ENCODE measurements around the gene GALNT8. TPM values are rescaled to one million over a fixed set of nuclear protein-coding genes. Genes with fewer than 3 reads are reported as not detected.
"Not testable (repeated sequence)": the region's sequence is repeated elsewhere in the genome, so short reads cannot be mapped to it uniquely, and the experiment has no call there.

Gene GALNT8
- total RNA-seq, 4 donors from 2014 or later = 0.98 to 2.7 (median 1.5) TPM

DNA sequence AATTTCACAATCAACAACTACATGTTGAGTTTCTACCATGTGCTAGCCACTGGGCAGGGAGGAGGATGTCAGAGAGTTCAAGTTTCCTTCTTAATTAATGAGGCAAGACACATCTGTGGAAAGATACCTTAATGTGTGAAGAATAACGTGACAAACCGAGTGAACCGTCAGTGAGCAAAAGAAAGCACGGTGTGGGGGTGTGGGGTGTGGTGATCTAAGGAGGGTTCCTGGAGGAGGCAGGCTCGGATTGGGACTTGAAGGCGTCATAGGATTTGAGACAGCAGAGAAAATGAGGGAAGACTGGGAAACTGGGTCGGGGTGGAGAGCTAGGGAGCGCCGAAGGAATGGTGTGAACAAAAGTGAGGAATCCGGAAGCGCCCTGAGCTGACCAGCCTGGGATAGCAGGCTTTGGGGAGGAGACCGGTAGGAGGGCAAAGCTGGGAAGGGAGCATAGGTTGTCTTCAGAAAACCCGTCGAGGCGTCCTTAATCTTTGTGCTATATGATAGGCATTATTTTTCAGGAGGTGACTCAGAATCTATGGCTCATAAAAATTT, 22.3 kb downstream of the GALNT8 start:
- Histone ChIP-seq H3K9me3 (no peaks in the 10 kb centered on the region), H3K4me1 (peaks cover 0 to 6% (median 0%) of the 10 kb centered on the region in 4 donors), H3K36me3 (no peaks in the 10 kb centered on the region), H3K27me3 (no peaks in the 10 kb centered on the region), H3K4me3 (no peak overlapping the region), H3K27ac (replicated peaks in 1 of 4) (no peak overlapping the region)
- DNase-seq (ENCODE audit: extremely low spot score) = no peak
- 80% methylated on average over 15 of the region's 15 CpGs for WGBS
- intact Hi-C loops (cut with DNase I) = no loop called here
- TF ChIP-seq POLR2A (IDR thresholded peaks at IDR 0.05; ENCODE audit: low read depth) (no peak), EP300 (IDR thresholded peaks at IDR 0.05) (no peak), POLR2AphosphoS5 (IDR thresholded peaks at IDR 0.05) (no peak)
- TF ChIP-seq, protein P1, sequence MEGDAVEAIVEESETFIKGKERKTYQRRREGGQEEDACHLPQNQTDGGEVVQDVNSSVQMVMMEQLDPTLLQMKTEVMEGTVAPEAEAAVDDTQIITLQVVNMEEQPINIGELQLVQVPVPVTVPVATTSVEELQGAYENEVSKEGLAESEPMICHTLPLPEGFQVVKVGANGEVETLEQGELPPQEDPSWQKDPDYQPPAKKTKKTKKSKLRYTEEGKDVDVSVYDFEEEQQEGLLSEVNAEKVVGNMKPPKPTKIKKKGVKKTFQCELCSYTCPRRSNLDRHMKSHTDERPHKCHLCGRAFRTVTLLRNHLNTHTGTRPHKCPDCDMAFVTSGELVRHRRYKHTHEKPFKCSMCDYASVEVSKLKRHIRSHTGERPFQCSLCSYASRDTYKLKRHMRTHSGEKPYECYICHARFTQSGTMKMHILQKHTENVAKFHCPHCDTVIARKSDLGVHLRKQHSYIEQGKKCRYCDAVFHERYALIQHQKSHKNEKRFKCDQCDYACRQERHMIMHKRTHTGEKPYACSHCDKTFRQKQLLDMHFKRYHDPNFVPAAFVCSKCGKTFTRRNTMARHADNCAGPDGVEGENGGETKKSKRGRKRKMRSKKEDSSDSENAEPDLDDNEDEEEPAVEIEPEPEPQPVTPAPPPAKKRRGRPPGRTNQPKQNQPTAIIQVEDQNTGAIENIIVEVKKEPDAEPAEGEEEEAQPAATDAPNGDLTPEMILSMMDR (IDR thresholded peaks at IDR 0.05) = no peak

GRCh38 chr12:4743046-4743445, 22.8 kb downstream of the GALNT8 start:
- Histone ChIP-seq H3K36me3 (no peaks in the 10 kb centered on the region), H3K27ac (replicated peaks in 1 of 4) (no peak overlapping the region), H3K9me3 (no peaks in the 10 kb centered on the region), H3K4me3 (no peak overlapping the region), H3K4me1 (peaks cover 0 to 6% (median 0%) of the 10 kb centered on the region in 4 donors), H3K27me3 (no peaks in the 10 kb centered on the region)
- TF ChIP-seq EP300 (IDR thresholded peaks at IDR 0.05) (no peak), POLR2AphosphoS5 (IDR thresholded peaks at IDR 0.05) (no peak), POLR2A (IDR thresholded peaks at IDR 0.05; ENCODE audit: low read depth) (no peak)
- TF ChIP-seq, protein P1 (IDR thresholded peaks at IDR 0.05) = no peak
- DNase-seq (ENCODE audit: extremely low spot score) = no peak
- 95% methylated on average over 4 of the region's 4 CpGs for WGBS
- intact Hi-C loops (cut with DNase I) = no loop called here

DNA sequence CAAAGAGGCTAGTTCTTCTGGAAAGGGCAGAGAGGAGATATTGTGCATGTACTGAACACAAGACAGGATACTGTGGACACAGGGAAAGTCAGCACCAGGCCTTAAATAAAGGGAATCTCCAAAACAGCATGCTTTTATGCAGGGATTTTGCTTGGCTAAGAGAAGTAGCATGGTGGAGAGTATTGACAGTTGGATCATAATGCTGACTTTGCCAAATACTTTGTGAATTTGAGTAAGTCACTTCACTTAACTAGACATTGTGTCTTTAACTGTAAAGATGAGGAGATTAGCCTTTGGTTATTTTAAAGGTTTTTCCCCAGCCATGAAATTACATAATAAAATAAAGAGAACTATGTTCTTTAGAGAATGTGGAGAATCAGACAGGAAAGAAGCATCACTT, 24.5 kb downstream of the GALNT8 start:
- Histone ChIP-seq H3K9me3 (peaks cover 0 to 8% (median 0%) of the 10 kb centered on the region in 4 donors), H3K27me3 (no peaks in the 10 kb centered on the region), H3K27ac (replicated peaks in 1 of 4) (no peak overlapping the region), H3K4me3 (no peak overlapping the region), H3K4me1 (peaks cover 0 to 6% (median 0%) of the 10 kb centered on the region in 4 donors), H3K36me3 (no peaks in the 10 kb centered on the region)
- TF ChIP-seq, protein P1 (IDR thresholded peaks at IDR 0.05) = no peak
- TF ChIP-seq POLR2A (IDR thresholded peaks at IDR 0.05; ENCODE audit: low read depth) = no peak
- no peak for TF ChIP-seq POLR2AphosphoS5 (IDR thresholded peaks at IDR 0.05)
- no peak for TF ChIP-seq EP300 (IDR thresholded peaks at IDR 0.05)
- DNase-seq (ENCODE audit: extremely low spot score) = no peak
- intact Hi-C loops (cut with DNase I) = no loop called here

DNA sequence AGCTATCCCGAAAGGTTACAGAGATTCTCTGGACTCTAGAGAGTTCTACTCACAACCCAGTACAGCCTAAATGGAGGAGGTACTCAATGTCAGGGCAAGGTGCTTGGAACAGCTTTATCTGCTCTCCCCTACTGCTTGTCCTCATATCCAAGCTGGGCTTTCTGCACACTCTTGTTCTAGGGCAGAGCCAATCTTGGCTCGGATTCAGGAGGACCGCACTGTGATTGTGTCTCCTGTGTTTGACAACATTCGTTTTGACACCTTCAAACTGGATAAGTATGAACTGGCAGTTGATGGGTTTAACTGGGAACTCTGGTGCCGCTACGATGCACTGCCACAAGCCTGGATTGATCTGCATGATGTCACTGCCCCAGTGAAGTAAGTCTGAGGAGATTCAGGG, 25.0 kb downstream of the GALNT8 start:
- H3K4me1 ChIP-seq = peaks cover 0 to 6% (median 0%) of the 10 kb centered on the region in 4 donors
- 88% methylated on average over 6 of the region's 6 CpGs for WGBS
- no peak for DNase-seq (ENCODE audit: extremely low spot score)
- intact Hi-C loops (cut with DNase I) = no loop called here
- H3K27me3 ChIP-seq = no peaks in the 10 kb centered on the region
- no peaks in the 10 kb centered on the region for H3K36me3 ChIP-seq
- no peak overlapping the region for H3K27ac ChIP-seq (replicated peaks in 1 of 4)
- H3K4me3 ChIP-seq = no peak overlapping the region
- TF ChIP-seq EP300 (IDR thresholded peaks at IDR 0.05) (no peak), POLR2A (IDR thresholded peaks at IDR 0.05; ENCODE audit: low read depth) (no peak), POLR2AphosphoS5 (IDR thresholded peaks at IDR 0.05) (no peak)
- TF ChIP-seq, protein P1 (IDR thresholded peaks at IDR 0.05) = no peak
- H3K9me3 ChIP-seq = peaks cover 0 to 8% (median 0%) of the 10 kb centered on the region in 4 donors

- intact Hi-C loops (cut with DNase I) = not testable (repeated sequence)
Observed at GRCh38 chr12:4751654-4752053, 31.5 kb downstream of the GALNT8 start.

More at GRCh38 chr12:4751654-4752053, 31.5 kb downstream of the GALNT8 start:
- H3K36me3 ChIP-seq; H3K4me3 ChIP-seq; H3K27ac ChIP-seq (replicated peaks in 1 of 4); DNase-seq (ENCODE audit: extremely low spot score); H3K27me3 ChIP-seq; H3K9me3 ChIP-seq; H3K4me1 ChIP-seq: not testable (repeated sequence)
- 96% methylated on average over 1 of the region's 1 CpG for WGBS

Measured in esophagus muscularis mucosa (tissue), 4 donors.